Measurements from ENCODE around the gene HADHA.
"Not testable (repeated sequence)": the region's sequence is repeated elsewhere in the genome, so short reads cannot be mapped to it uniquely, and the experiment has no call there.

HADHA gene

GRCh38 chr2:26176279-26176615, 68.2 kb downstream of the HADHA start:
- DNase-seq (ENCODE audit: low read depth in 2 of 2, low spot score in 1 of 2), result no peak

DNA sequence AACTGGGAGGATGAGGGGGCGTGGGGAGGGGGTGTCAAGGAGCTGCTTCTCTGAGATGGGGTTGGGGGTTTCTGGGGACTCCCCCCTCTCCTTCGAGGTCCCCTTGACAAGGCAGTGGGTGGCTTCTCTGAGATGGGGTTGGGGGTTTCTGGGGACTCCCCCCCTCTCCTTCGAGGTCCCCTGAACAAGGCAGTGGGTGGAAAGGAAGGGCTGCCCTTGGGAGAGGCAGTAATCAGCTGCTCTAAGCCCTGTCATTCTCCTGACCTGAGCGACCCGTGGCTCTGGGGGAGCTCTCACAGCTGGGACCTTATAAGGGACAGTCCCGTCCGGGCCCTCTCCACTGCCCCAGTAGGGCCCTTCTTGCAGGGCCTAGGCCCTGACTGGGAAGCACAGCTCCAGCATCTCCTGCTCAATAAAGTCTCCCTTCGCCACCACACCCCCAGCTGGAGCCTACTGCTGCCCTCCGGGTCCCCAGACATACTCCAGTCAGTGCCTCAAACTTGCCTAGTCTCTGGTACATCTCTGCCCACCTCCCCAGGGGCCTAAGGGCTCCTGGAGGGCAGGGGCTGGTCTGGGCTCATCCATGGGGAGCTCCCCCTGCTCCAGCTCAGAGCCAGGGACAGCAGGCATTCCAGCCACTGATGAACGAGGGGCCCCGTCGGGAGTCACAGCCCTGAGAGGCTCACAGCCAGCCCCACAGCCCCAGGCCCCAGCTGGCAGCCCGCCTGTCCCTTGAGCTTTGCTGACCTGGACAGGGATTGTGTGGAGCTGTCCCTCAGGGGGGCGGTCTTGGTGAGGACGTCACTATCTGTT, 68.8 kb downstream of the HADHA start:
- DNase-seq (ENCODE audit: low read depth in 2 of 2, low spot score in 1 of 2), result no peak

- DNase-seq (ENCODE audit: low read depth in 2 of 2, low spot score in 1 of 2), result no peak
Observed at GRCh38 chr2:26174691-26175465, 69.6 kb downstream of the HADHA start.

DNA sequence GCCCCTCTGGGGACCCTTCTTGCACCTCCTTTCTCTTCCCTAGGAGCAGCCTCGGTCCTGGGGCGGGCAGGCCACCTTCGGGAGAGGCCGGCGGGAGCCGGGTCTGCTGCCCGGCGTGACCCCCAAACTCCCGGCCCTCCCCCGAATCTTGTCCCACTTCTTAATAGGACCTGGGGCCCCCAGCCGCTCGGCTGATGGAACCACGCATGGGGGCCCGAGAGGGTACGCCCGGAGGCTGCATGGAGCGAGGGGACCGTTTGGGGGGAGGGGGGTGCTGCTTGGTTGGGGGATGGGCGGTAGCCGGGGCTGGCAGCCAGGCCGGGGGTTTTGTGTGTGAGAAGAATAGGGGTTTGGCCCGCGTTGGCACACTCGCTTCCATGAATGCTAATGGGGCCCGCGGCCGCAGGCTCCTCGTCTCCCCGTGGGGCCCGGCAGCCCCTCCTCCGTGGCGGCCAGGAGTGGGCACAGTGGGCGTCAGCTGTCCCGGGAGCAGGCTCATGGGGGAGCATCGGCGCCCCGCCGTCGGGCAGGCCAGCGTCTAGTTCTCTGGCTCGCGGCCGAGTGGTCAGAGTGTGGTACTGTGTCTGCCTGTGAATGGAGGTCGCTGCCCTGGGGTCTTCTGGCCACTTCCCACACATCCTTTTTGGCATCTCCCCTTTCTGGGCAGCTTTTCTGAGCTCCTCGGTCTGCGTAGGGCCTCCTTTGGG, 70.5 kb downstream of the HADHA start:
- DNase-seq (ENCODE audit: low read depth in 2 of 2, low spot score in 1 of 2), result no peak

DNA sequence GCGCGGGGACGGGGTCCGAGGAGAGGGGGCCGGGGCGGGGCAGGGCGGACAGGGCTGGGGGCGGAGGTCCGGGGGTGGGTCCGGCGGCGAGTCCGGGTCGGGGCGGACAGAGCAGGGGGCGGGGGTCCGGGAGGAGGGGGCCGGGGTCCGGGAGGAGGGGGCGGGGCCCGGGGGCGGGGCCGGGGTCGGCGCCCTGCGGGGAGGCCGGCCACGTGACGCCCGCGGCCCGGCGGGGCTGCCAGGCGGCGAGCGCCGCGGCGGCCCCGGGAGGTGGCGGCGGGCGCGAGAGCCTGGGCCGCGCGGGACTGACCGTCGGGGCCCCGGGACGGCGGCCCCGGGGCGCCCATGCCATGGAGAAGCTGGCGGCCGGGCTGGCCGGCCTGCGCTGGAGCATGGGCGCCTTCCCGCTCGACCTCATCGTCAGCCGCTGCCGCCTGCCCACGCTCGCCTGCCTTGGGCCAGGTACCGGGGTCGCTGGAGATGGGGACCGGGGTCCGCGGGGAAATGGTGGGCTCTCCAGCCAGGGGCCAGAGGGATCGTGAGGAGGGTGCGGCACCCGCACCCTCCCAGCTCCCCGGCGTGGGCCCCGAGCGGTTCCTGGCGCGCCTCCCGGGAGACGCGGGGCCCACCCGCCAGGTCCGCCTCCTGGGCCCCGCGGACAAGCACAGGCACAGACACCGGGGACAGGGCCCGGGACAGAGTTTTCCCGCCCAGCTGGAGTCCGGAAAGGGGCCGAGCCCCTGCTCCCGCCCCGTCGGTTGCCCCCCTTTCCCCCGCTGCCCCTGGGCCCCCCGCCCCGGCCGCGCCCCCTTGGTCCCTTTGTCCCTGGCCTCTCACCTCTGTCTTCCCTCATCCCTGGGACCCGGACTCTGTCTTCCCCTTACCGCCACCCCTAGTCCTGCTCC, 71.3 kb downstream of the HADHA start, which contains the start of gene GAREM2:
Gene GAREM2 (plus strand): TSS at position 218 of the 905 bp plus-strand sequence. CDS start 133 bp downstream, at position 351.
- no peak for DNase-seq (ENCODE audit: low read depth in 2 of 2, low spot score in 1 of 2)

DNA sequence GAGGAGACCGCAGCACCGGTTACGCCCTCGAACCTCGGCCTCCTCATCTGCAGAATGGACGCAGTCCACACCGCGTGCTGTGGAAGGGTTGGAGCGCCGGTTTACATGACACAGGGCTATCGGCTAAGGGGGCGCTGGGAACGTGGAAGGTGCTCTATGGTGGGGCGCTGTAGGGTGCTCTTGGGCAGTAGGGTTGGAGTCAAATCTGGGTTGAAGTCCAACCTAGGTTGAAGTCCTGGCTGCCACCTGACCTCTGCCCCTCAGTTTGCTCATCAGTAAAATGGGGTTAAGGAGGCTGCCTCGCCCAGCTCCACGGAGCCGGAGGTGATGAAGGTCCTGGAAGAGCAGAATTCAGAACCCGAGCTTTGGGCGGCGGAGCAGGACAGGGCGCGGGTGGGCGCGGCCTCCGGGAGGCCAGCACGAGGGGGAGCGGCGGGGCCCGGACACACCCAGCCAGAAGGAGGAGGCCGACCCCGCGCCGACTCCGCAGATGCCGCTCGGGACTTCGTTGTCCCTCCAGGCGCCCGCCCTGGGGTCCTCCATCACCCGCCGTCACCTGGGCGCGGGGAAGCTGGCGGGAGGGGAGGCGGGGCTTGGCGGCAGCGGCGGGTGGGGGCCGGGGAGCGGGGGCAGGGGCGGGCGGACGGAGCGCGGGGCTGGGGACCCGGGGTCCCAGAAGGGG, 72.1 kb downstream of the HADHA start:
- no peak for DNase-seq (ENCODE audit: low read depth in 2 of 2, low spot score in 1 of 2)

DNA sequence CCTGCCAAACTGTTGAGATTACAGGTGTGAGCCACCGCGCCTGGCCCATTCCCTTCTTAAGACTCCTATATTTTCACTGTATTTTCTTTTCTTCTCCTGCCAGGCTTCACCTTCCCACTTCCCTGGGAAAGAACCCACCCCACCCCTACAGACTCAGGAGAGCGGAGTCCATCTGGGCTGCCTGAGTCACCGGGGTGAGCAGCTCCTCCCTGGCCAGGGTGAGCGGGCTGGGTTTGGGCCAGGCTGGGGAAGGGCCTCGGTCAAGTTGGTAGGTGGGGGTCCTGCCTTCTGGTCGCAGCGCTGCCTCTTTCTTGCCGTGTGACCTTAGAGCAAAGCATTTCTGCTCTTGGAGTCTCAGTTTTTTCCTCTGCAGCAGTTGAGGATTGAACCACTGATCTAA, 73.6 kb downstream of the HADHA start:
- no peak for DNase-seq (ENCODE audit: low read depth in 2 of 2, low spot score in 1 of 2)

GRCh38 chr2:26169681-26170414, 74.6 kb downstream of the HADHA start:
- DNase-seq (ENCODE audit: low read depth in 2 of 2, low spot score in 1 of 2), result no peak

GRCh38 chr2:26169226-26169625, 75.2 kb downstream of the HADHA start:
- no peak for DNase-seq (ENCODE audit: low read depth in 2 of 2, low spot score in 1 of 2)

DNA sequence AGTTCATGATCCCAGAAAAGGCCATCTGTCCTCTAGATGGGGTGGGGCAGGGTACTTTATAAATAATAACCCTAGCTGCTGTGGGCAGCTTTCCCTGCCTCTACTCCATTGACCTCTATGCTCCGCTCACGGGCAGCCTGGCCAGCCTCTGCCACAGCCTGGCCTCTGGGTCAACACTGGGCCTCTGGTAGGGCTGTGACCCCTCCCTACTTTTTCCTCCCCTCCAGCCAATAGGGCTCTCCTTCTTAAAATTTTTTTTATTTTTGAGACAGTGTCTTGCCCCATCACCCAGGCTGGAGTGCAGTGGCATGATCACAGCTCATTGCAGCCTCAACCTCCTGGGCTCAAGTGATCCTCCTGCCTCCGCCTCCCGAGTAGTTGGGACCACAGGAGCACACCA, 75.6 kb downstream of the HADHA start:
- DNase-seq (ENCODE audit: low read depth in 2 of 2, low spot score in 1 of 2), result no peak

DNA sequence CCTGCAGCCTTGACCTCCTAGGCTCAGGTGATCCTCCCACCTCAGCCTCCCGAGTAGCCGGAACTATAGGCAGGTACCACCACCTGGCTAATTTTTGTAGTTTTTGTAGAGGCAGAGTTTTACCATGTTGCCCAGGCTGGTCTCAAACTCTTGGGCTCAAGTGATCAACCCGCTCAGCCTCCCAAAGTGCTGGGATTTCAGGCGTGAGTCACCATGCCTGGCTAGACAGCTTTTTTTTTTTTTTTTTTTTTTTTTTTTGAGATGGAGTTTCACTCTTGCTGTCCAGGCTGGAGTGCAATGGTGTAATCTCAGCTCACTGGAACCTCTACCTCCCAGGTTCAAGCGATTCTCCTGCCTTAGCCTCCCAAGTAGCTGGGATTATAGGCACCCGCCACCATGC, 77.9 kb downstream of the HADHA start:
- not testable (repeated sequence) for DNase-seq (ENCODE audit: low read depth in 2 of 2, low spot score in 1 of 2)

GRCh38 chr2:26165403-26165802, 79.0 kb downstream of the HADHA start:
- DNase-seq (ENCODE audit: low read depth in 2 of 2, low spot score in 1 of 2), result no peak

- DNase-seq (ENCODE audit: low read depth in 2 of 2, low spot score in 1 of 2), result no peak
Observed at GRCh38 chr2:26164641-26165211, 79.7 kb downstream of the HADHA start.

- DNase-seq (ENCODE audit: low read depth in 2 of 2, low spot score in 1 of 2), result no peak
Observed at GRCh38 chr2:26164231-26164630, 80.2 kb downstream of the HADHA start.

DNA sequence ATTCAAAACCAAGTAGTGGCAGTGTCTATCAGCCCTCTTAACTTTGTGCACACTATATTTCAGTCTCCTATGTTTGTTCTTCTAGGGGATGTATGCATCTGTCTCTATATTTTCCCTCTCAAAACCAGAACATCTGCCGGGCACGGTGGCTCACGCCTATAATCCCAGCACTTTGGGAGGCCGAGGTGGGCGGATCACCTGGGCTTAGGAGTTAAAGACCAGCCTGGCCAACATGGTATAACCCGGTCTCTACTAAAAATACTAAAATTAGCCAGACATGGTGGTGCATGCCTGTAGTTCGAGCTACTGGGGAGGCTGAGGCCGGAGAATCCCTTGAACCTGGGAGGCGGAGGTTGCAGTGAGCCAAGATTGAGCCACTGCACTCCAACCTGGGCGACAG, 81.5 kb downstream of the HADHA start:
- DNase-seq (ENCODE audit: low read depth in 2 of 2, low spot score in 1 of 2), result no peak

DNA sequence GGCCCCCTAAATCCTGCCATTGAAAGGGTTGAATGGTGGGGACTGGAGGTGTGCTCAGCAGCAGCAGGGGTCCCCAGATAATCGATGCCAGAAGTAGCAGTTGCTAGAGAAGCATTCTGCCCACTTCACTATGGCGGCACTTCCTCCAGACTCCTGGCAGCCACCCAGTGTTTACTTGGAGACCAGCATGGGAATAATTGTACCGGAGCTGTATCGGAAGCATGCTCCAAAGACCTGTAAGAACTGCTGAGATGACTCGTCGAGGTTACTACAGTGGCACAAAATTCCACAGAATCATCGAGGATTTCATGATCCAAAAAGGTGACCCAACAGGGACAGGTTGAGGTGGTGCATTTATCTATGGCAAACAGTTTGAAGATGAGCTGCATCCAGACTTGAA, 82.5 kb downstream of the HADHA start:
- DNase-seq (ENCODE audit: low read depth in 2 of 2, low spot score in 1 of 2), result no peak

GRCh38 chr2:26157580-26157979, 86.9 kb downstream of the HADHA start:
- DNase-seq (ENCODE audit: low read depth in 2 of 2, low spot score in 1 of 2), result no peak

- no peak for DNase-seq (ENCODE audit: low read depth in 2 of 2, low spot score in 1 of 2)
Observed at GRCh38 chr2:26150243-26150642, 94.2 kb downstream of the HADHA start.

- no peak for DNase-seq (ENCODE audit: low read depth in 2 of 2, low spot score in 1 of 2)
Observed at GRCh38 chr2:26148501-26148900, 95.9 kb downstream of the HADHA start.

All from stimulated activated CD8-positive, alpha-beta memory T cell treated with anti-CD3 and anti-CD28 coated beads, Interleukin-4, amount 100 ng/mL, for 1 hour (primary cell).